BJ (cell line): ENCODE data around the gene GAB2. TPM values are rescaled to one million over a fixed set of nuclear protein-coding genes. Genes with fewer than 3 reads are reported as not detected.
A peak's percentile ranks its signal among the peaks of the same experiment; 100 is the strongest.

Source experiments
- CTCF ChIA-PET: fragments of 350-600 bp; formaldehyde crosslinking; extraction: SDS; loops from one replicate; lab custom pipeline; 2021; ENCODE audit warnings: antibody characterized with exemption, inconsistent platforms; lab: Yijun Ruan, JAX
- POLR2A ChIA-PET: fragments of 300-600 bp; sonication (Branson Sonifier 250); formaldehyde crosslinking; extraction: SDS; loops from one replicate; lab custom pipeline; 2021; ENCODE audit warnings: antibody characterized with exemption; lab: Charles Lee
- DNase-seq: peaks from one replicate; pipeline ENCODE4 v3.0.0-alpha.2; 2011; ENCODE audit warnings: low read depth
- H3K27me3 ChIP-seq: 2 replicates; pipeline ENCODE4 v1.6.0; 2011; ENCODE audit warnings: low read length; ENCODE audit not compliant: control insufficient read depth, insufficient read depth
- H3K36me3 ChIP-seq: 2 replicates; pipeline ENCODE4 v1.5.1; 2011; ENCODE audit warnings: low read length; ENCODE audit not compliant: control insufficient read depth, insufficient read depth
- H3K4me3 ChIP-seq: 2 replicates; pipeline ENCODE4 v1.5.1; 2011; ENCODE audit warnings: low read depth, mild to moderate bottlenecking, control low read depth, low read length
- CTCF ChIP-seq: IDR thresholded peaks from 2 replicates; pipeline ENCODE4 v1.5.1; 2011; ENCODE audit warnings: low read depth, mild to moderate bottlenecking, control low read depth, inconsistent platforms, low read length, moderate library complexity; ENCODE audit not compliant: insufficient read depth
- polyA plus RNA-seq: library from polyadenylated mRNA; depleted of rRNA; stranded (reverse); fragments of >200 nt; gene quantifications from 2 replicates; pipeline ENCODE4 v1.2.3, GENCODE V29; 2011

Gene GAB2
- polyA plus RNA-seq, 1 experiment, result 12.2 TPM

GRCh38 chr11:78231962-78232501, 185.6 kb downstream of the GAB2 start:
- H3K4me3 ChIP-seq, result no peak overlapping the region
- TF ChIP-seq CTCF, result no peak
- H3K36me3 ChIP-seq, result no peaks in the 10 kb centered on the region
- no peaks in the 10 kb centered on the region for H3K27me3 ChIP-seq
- POLR2A ChIA-PET, result no interaction called here
- DNase-seq, result peak; percentile 37
- CTCF ChIA-PET, result interaction anchor here (1.1 to 1.4 kb wide), 2 partner anchors 44 to 332 kb away, joined by 3 to 4 read pairs; partner anchors contain the start of genes KCTD21 and USP35

- ChIA-PET CTCF (no interaction called here), POLR2A (no interaction called here)
- no peak for TF ChIP-seq CTCF
- no peak for DNase-seq
- Histone ChIP-seq H3K36me3 (peaks cover 2% of the 10 kb centered on the region; the same call in 1 of the 2 replicates), H3K4me3 (no peak overlapping the region), H3K27me3 (no peaks in the 10 kb centered on the region)
Measured at GRCh38 chr11:78230161-78230877, 187.3 kb downstream of the GAB2 start.

GRCh38 chr11:78229106-78229505, 188.5 kb downstream of the GAB2 start:
- Histone ChIP-seq H3K27me3 (no peaks in the 10 kb centered on the region), H3K36me3 (peaks cover 9% of the 10 kb centered on the region; the same call in 1 of the 2 replicates), H3K4me3 (no peak overlapping the region)
- no peak for TF ChIP-seq CTCF
- ChIA-PET POLR2A (no interaction called here), CTCF (interaction anchor here (1.1 to 5.1 kb wide), 7 partner anchors 11 to 336 kb away, joined by 3 to 47 read pairs (median 8); partner anchors contain the start of gene GAB2)
- DNase-seq, result no peak

GRCh38 chr11:78228467-78228866, 189.2 kb downstream of the GAB2 start:
- ChIA-PET CTCF (interaction anchor here (0.8 to 5.1 kb wide), 16 partner anchors 10 to 418 kb away, joined by 3 to 47 read pairs (median 4); partner anchors contain the start of gene GAB2), POLR2A (no interaction called here)
- no peaks in the 10 kb centered on the region for H3K27me3 ChIP-seq
- TF ChIP-seq CTCF, result peak; percentile 53
- peaks cover 9% of the 10 kb centered on the region; the same call in 1 of the 2 replicates for H3K36me3 ChIP-seq
- no peak overlapping the region for H3K4me3 ChIP-seq
- no peak for DNase-seq

- H3K36me3 ChIP-seq, result peaks cover 10% of the 10 kb centered on the region; the same call in 1 of the 2 replicates
- ChIA-PET CTCF (interaction anchor here (0.8 to 5.1 kb wide), 16 partner anchors 10 to 418 kb away, joined by 3 to 47 read pairs (median 4); partner anchors contain the start of gene GAB2), POLR2A (interaction anchor here (0.7 kb wide), 1 partner anchor 184 kb away, joined by 16 read pairs; no protein-coding TSS in a partner anchor)
- no peak for DNase-seq
- no peak overlapping the region for H3K4me3 ChIP-seq
- no peaks in the 10 kb centered on the region for H3K27me3 ChIP-seq
- no peak for TF ChIP-seq CTCF
Measured at GRCh38 chr11:78227921-78228320, 189.7 kb downstream of the GAB2 start.
